ENCODE measurements around the gene ARHGEF38.
"Not testable (repeated sequence)": the region's sequence is repeated elsewhere in the genome, so short reads cannot be mapped to it uniquely, and the experiment has no call there.

Gene ARHGEF38

GRCh38 chr4:105603158-105603557 lies 50.7 kb downstream of the ARHGEF38 start:
- Histone ChIP-seq H3K9me3 (ENCODE audit: control insufficient read depth, low read length) (no peaks in the 10 kb centered on the region), H3K4me1 (ENCODE audit: control insufficient read depth, insufficient read depth, low read length, poor library complexity, severe bottlenecking) (no peaks in the 10 kb centered on the region), H3K36me3 (ENCODE audit: control insufficient read depth, insufficient read depth, low read length) (no peaks in the 10 kb centered on the region), H3K27ac (ENCODE audit: insufficient read depth, low read length, poor library complexity, severe bottlenecking) (no peak overlapping the region), H3K4me3 (ENCODE audit: insufficient read depth, low read depth, low read length, poor library complexity, severe bottlenecking) (no peak overlapping the region), H3K27me3 (replicated peaks; ENCODE audit: control insufficient read depth, insufficient read depth, low read length, poor library complexity, severe bottlenecking) (no peaks in the 10 kb centered on the region)
- DNase-seq: no peak

- H3K9me3 ChIP-seq (ENCODE audit: control insufficient read depth, low read length): no peaks in the 10 kb centered on the region
- no peaks in the 10 kb centered on the region for H3K36me3 ChIP-seq (ENCODE audit: control insufficient read depth, insufficient read depth, low read length)
- H3K27ac ChIP-seq (ENCODE audit: insufficient read depth, low read length, poor library complexity, severe bottlenecking): no peak overlapping the region
- no peaks in the 10 kb centered on the region for H3K27me3 ChIP-seq (replicated peaks; ENCODE audit: control insufficient read depth, insufficient read depth, low read length, poor library complexity, severe bottlenecking)
- no peaks in the 10 kb centered on the region for H3K4me1 ChIP-seq (ENCODE audit: control insufficient read depth, insufficient read depth, low read length, poor library complexity, severe bottlenecking)
- no peak for DNase-seq
- H3K4me3 ChIP-seq (ENCODE audit: insufficient read depth, low read depth, low read length, poor library complexity, severe bottlenecking): no peak overlapping the region
These were observed 53.1 kb downstream of the ARHGEF38 start for GRCh38 chr4:105605493-105605892.

GRCh38 chr4:105607876-105608275 lies 55.5 kb downstream of the ARHGEF38 start:
- Histone ChIP-seq H3K36me3 (ENCODE audit: control insufficient read depth, insufficient read depth, low read length) (no peaks in the 10 kb centered on the region), H3K9me3 (ENCODE audit: control insufficient read depth, low read length) (no peaks in the 10 kb centered on the region), H3K4me1 (ENCODE audit: control insufficient read depth, insufficient read depth, low read length, poor library complexity, severe bottlenecking) (no peaks in the 10 kb centered on the region), H3K4me3 (ENCODE audit: insufficient read depth, low read depth, low read length, poor library complexity, severe bottlenecking) (no peak overlapping the region), H3K27me3 (replicated peaks; ENCODE audit: control insufficient read depth, insufficient read depth, low read length, poor library complexity, severe bottlenecking) (no peaks in the 10 kb centered on the region), H3K27ac (ENCODE audit: insufficient read depth, low read length, poor library complexity, severe bottlenecking) (no peak overlapping the region)
- no peak for DNase-seq

- H3K27me3 ChIP-seq (replicated peaks; ENCODE audit: control insufficient read depth, insufficient read depth, low read length, poor library complexity, severe bottlenecking); H3K4me1 ChIP-seq (ENCODE audit: control insufficient read depth, insufficient read depth, low read length, poor library complexity, severe bottlenecking); DNase-seq; H3K36me3 ChIP-seq (ENCODE audit: control insufficient read depth, insufficient read depth, low read length); H3K9me3 ChIP-seq (ENCODE audit: control insufficient read depth, low read length); H3K4me3 ChIP-seq (ENCODE audit: insufficient read depth, low read depth, low read length, poor library complexity, severe bottlenecking); H3K27ac ChIP-seq (ENCODE audit: insufficient read depth, low read length, poor library complexity, severe bottlenecking): not testable (repeated sequence)
These were observed 57.4 kb downstream of the ARHGEF38 start for GRCh38 chr4:105609819-105610218.

- H3K9me3 ChIP-seq (ENCODE audit: control insufficient read depth, low read length): no peaks in the 10 kb centered on the region
- no peaks in the 10 kb centered on the region for H3K4me1 ChIP-seq (ENCODE audit: control insufficient read depth, insufficient read depth, low read length, poor library complexity, severe bottlenecking)
- DNase-seq: no peak
- no peak overlapping the region for H3K27ac ChIP-seq (ENCODE audit: insufficient read depth, low read length, poor library complexity, severe bottlenecking)
- no peak overlapping the region for H3K4me3 ChIP-seq (ENCODE audit: insufficient read depth, low read depth, low read length, poor library complexity, severe bottlenecking)
- H3K27me3 ChIP-seq (replicated peaks; ENCODE audit: control insufficient read depth, insufficient read depth, low read length, poor library complexity, severe bottlenecking): no peaks in the 10 kb centered on the region
- H3K36me3 ChIP-seq (ENCODE audit: control insufficient read depth, insufficient read depth, low read length): no peaks in the 10 kb centered on the region
These were observed 60.9 kb downstream of the ARHGEF38 start for GRCh38 chr4:105613306-105613705.

- Histone ChIP-seq H3K4me1 (ENCODE audit: control insufficient read depth, insufficient read depth, low read length, poor library complexity, severe bottlenecking) (no peaks in the 10 kb centered on the region), H3K27me3 (replicated peaks; ENCODE audit: control insufficient read depth, insufficient read depth, low read length, poor library complexity, severe bottlenecking) (no peaks in the 10 kb centered on the region), H3K27ac (ENCODE audit: insufficient read depth, low read length, poor library complexity, severe bottlenecking) (no peak overlapping the region), H3K4me3 (ENCODE audit: insufficient read depth, low read depth, low read length, poor library complexity, severe bottlenecking) (no peak overlapping the region), H3K36me3 (ENCODE audit: control insufficient read depth, insufficient read depth, low read length) (no peaks in the 10 kb centered on the region), H3K9me3 (ENCODE audit: control insufficient read depth, low read length) (no peaks in the 10 kb centered on the region)
- no peak for DNase-seq
These were observed 66.9 kb downstream of the ARHGEF38 start for GRCh38 chr4:105619188-105619931.

- DNase-seq: no peak
- no peak overlapping the region for H3K4me3 ChIP-seq (ENCODE audit: insufficient read depth, low read depth, low read length, poor library complexity, severe bottlenecking)
- H3K27ac ChIP-seq (ENCODE audit: insufficient read depth, low read length, poor library complexity, severe bottlenecking): no peak overlapping the region
- no peaks in the 10 kb centered on the region for H3K27me3 ChIP-seq (replicated peaks; ENCODE audit: control insufficient read depth, insufficient read depth, low read length, poor library complexity, severe bottlenecking)
- H3K4me1 ChIP-seq (ENCODE audit: control insufficient read depth, insufficient read depth, low read length, poor library complexity, severe bottlenecking): no peaks in the 10 kb centered on the region
- H3K9me3 ChIP-seq (ENCODE audit: control insufficient read depth, low read length): no peaks in the 10 kb centered on the region
- no peaks in the 10 kb centered on the region for H3K36me3 ChIP-seq (ENCODE audit: control insufficient read depth, insufficient read depth, low read length)
These were observed 68.4 kb downstream of the ARHGEF38 start for GRCh38 chr4:105620640-105621323.

- Histone ChIP-seq H3K4me1 (ENCODE audit: control insufficient read depth, insufficient read depth, low read length, poor library complexity, severe bottlenecking) (no peaks in the 10 kb centered on the region), H3K9me3 (ENCODE audit: control insufficient read depth, low read length) (no peaks in the 10 kb centered on the region), H3K27ac (ENCODE audit: insufficient read depth, low read length, poor library complexity, severe bottlenecking) (no peak overlapping the region), H3K36me3 (ENCODE audit: control insufficient read depth, insufficient read depth, low read length) (no peaks in the 10 kb centered on the region), H3K4me3 (ENCODE audit: insufficient read depth, low read depth, low read length, poor library complexity, severe bottlenecking) (no peak overlapping the region), H3K27me3 (replicated peaks; ENCODE audit: control insufficient read depth, insufficient read depth, low read length, poor library complexity, severe bottlenecking) (no peaks in the 10 kb centered on the region)
- DNase-seq: no peak
These were observed 69.8 kb downstream of the ARHGEF38 start for GRCh38 chr4:105622269-105622668.

- H3K4me1 ChIP-seq (ENCODE audit: control insufficient read depth, insufficient read depth, low read length, poor library complexity, severe bottlenecking): no peaks in the 10 kb centered on the region
- H3K36me3 ChIP-seq (ENCODE audit: control insufficient read depth, insufficient read depth, low read length): no peaks in the 10 kb centered on the region
- no peaks in the 10 kb centered on the region for H3K9me3 ChIP-seq (ENCODE audit: control insufficient read depth, low read length)
- H3K4me3 ChIP-seq (ENCODE audit: insufficient read depth, low read depth, low read length, poor library complexity, severe bottlenecking): no peak overlapping the region
- H3K27me3 ChIP-seq (replicated peaks; ENCODE audit: control insufficient read depth, insufficient read depth, low read length, poor library complexity, severe bottlenecking): no peaks in the 10 kb centered on the region
- H3K27ac ChIP-seq (ENCODE audit: insufficient read depth, low read length, poor library complexity, severe bottlenecking): no peak overlapping the region
- no peak for DNase-seq
These were observed 70.7 kb downstream of the ARHGEF38 start for GRCh38 chr4:105623099-105623498.

- no peak overlapping the region for H3K4me3 ChIP-seq (ENCODE audit: insufficient read depth, low read depth, low read length, poor library complexity, severe bottlenecking)
- no peak for DNase-seq
- H3K4me1 ChIP-seq (ENCODE audit: control insufficient read depth, insufficient read depth, low read length, poor library complexity, severe bottlenecking): no peaks in the 10 kb centered on the region
- H3K9me3 ChIP-seq (ENCODE audit: control insufficient read depth, low read length): no peaks in the 10 kb centered on the region
- no peak overlapping the region for H3K27ac ChIP-seq (ENCODE audit: insufficient read depth, low read length, poor library complexity, severe bottlenecking)
- no peaks in the 10 kb centered on the region for H3K36me3 ChIP-seq (ENCODE audit: control insufficient read depth, insufficient read depth, low read length)
- H3K27me3 ChIP-seq (replicated peaks; ENCODE audit: control insufficient read depth, insufficient read depth, low read length, poor library complexity, severe bottlenecking): no peaks in the 10 kb centered on the region
These were observed 72.1 kb downstream of the ARHGEF38 start for GRCh38 chr4:105624530-105624929.
